H9 (cell line): ENCODE results near the gene OR52M1. TPM values are rescaled to one million over a fixed set of nuclear protein-coding genes. Genes with fewer than 3 reads are reported as not detected.

ENCODE experiments used
- DNase-seq: peaks from one replicate; pipeline ENCODE4 v3.0.0-alpha.2; 2017
- H2AFZ ChIP-seq: one replicate; pipeline ENCODE4 v1.6.1; 2013; ENCODE audit warnings: mild to moderate bottlenecking, low read length, control low read depth, moderate library complexity
- H2AK5ac ChIP-seq: 2 replicates; pipeline ENCODE4 v1.6.1; 2013; ENCODE audit warnings: low read length, control low read depth, mixed read lengths; ENCODE audit not compliant: insufficient read length
- H2BK120ac ChIP-seq: one replicate; pipeline ENCODE4 v1.6.1; 2013; ENCODE audit warnings: low read depth, mild to moderate bottlenecking, low read length, control low read depth, inconsistent platforms; ENCODE audit not compliant: poor library complexity, severe bottlenecking
- H2BK12ac ChIP-seq: 2 replicates; pipeline ENCODE4 v1.6.1; 2013; ENCODE audit warnings: low read length, control low read depth, mixed read lengths, low read depth; ENCODE audit not compliant: insufficient read length
- H2BK15ac ChIP-seq: 2 replicates; pipeline ENCODE4 v1.6.1; 2013; ENCODE audit warnings: low read depth, low read length, control low read depth
- H2BK20ac ChIP-seq: one replicate; pipeline ENCODE4 v1.6.1; 2013; ENCODE audit warnings: low read depth, mild to moderate bottlenecking, low read length, control low read depth, inconsistent platforms; ENCODE audit not compliant: poor library complexity, severe bottlenecking
- H2BK5ac ChIP-seq: 2 replicates; pipeline ENCODE4 v1.6.1; 2013; ENCODE audit warnings: low read length, control low read depth, mixed read lengths; ENCODE audit not compliant: insufficient read length
- H3K14ac ChIP-seq: 2 replicates; pipeline ENCODE4 v1.6.1; 2013; ENCODE audit warnings: low read length, control low read depth; ENCODE audit not compliant: insufficient read depth
- H3K18ac ChIP-seq: 2 replicates; pipeline ENCODE4 v1.6.1; 2013; ENCODE audit warnings: low read depth, mild to moderate bottlenecking, mixed read lengths, low read length, control low read depth; ENCODE audit not compliant: insufficient read length
- H3K23ac ChIP-seq: 2 replicates; pipeline ENCODE4 v1.6.1; 2013; ENCODE audit warnings: low read length, control low read depth, mixed read lengths, low read depth; ENCODE audit not compliant: insufficient read length
- H3K23me2 ChIP-seq: 2 replicates; pipeline ENCODE4 v1.6.1; 2013; ENCODE audit warnings: low read depth, mild to moderate bottlenecking, mixed read lengths, low read length, control low read depth; ENCODE audit not compliant: insufficient read length, poor library complexity, severe bottlenecking
- H3K27ac ChIP-seq: 2 replicates; pipeline ENCODE4 v1.5.1; 2013; ENCODE audit warnings: low read length, control low read depth, mixed read lengths, low read depth; ENCODE audit not compliant: insufficient read length
- H3K27me3 ChIP-seq: 2 replicates; pipeline ENCODE4 v1.6.1; 2013; ENCODE audit warnings: low read length, control low read depth, inconsistent platforms; ENCODE audit not compliant: insufficient read depth
- H3K4ac ChIP-seq: 2 replicates; pipeline ENCODE4 v1.6.1; 2013; ENCODE audit warnings: low read depth, mild to moderate bottlenecking, control low read depth, inconsistent platforms, low read length, moderate library complexity
- H3K4me1 ChIP-seq: 2 replicates; pipeline ENCODE4 v1.6.1; 2013; ENCODE audit warnings: low read length, control low read depth, inconsistent platforms; ENCODE audit not compliant: insufficient read depth
- H3K4me2 ChIP-seq: 2 replicates; pipeline ENCODE4 v1.6.1; 2013; ENCODE audit warnings: low read length, control low read depth, mixed read lengths; ENCODE audit not compliant: insufficient read length, insufficient read depth
- H3K56ac ChIP-seq: 2 replicates; pipeline ENCODE4 v1.6.1; 2013; ENCODE audit warnings: low read depth, mild to moderate bottlenecking, mixed read lengths, low read length, control low read depth; ENCODE audit not compliant: insufficient read length
- H3K79me1 ChIP-seq: 2 replicates; pipeline ENCODE4 v1.6.1; 2013; ENCODE audit warnings: low read depth, mild to moderate bottlenecking, moderate library complexity, low read length, control low read depth, inconsistent platforms; ENCODE audit not compliant: insufficient read depth, poor library complexity, severe bottlenecking
- H3K79me2 ChIP-seq: 2 replicates; pipeline ENCODE4 v1.6.1; 2013; ENCODE audit warnings: low read length, control low read depth, inconsistent platforms; ENCODE audit not compliant: insufficient read depth
- H3K9ac ChIP-seq: 2 replicates; pipeline ENCODE4 v1.6.1; 2013; ENCODE audit warnings: low read length, control low read depth, mixed read lengths; ENCODE audit not compliant: insufficient read length; ENCODE audit errors: extremely low read depth
- H3K9me3 ChIP-seq: one replicate; pipeline ENCODE4 v1.6.1; 2013; ENCODE audit warnings: low read depth, low read length, inconsistent platforms; ENCODE audit not compliant: control insufficient read depth
- H3T11ph ChIP-seq: one replicate; pipeline ENCODE4 v1.6.1; 2013; ENCODE audit warnings: mild to moderate bottlenecking, low read length, control low read depth, inconsistent platforms
- H4K20me1 ChIP-seq: one replicate; pipeline ENCODE4 v1.6.1; 2013; ENCODE audit not compliant: control insufficient read depth, insufficient read length, insufficient read depth
- H4K5ac ChIP-seq: 2 replicates; pipeline ENCODE4 v1.6.1; 2013; ENCODE audit warnings: low read depth, mild to moderate bottlenecking, mixed read lengths, low read length, control low read depth; ENCODE audit not compliant: insufficient read length
- H4K8ac ChIP-seq: replicated peaks from 2 replicates; pipeline ENCODE4 v1.6.1; 2013; ENCODE audit warnings: low read length, control low read depth, mixed read lengths, low read depth; ENCODE audit not compliant: insufficient read length
- H4K91ac ChIP-seq: 2 replicates; pipeline ENCODE4 v1.6.1; 2013; ENCODE audit warnings: low read depth, mild to moderate bottlenecking, moderate library complexity, mixed read lengths, low read length, control low read depth; ENCODE audit not compliant: insufficient read length
- H3K27ac Mint-ChIP-seq, 3 experiments: 2 replicates in 2 of 3; 3 replicates in 1 of 3; pipeline ENCODE4 v1.8.0; 2020 to 2021; ENCODE audit warnings: mixed read lengths in 3 of 3, mild to moderate bottlenecking in 1 of 3, moderate library complexity in 1 of 3
- H3K27me3 Mint-ChIP-seq: 2 replicates; pipeline ENCODE4 v1.8.0; 2021; ENCODE audit warnings: low read depth, mild to moderate bottlenecking, moderate library complexity, mixed read lengths
- H3K36me3 Mint-ChIP-seq, 3 experiments: 2 replicates in 2 of 3; 3 replicates in 1 of 3; pipeline ENCODE4 v1.8.0; 2020 to 2021; ENCODE audit warnings: low read depth in 3 of 3, mixed read lengths in 3 of 3; ENCODE audit not compliant: insufficient read depth in 1 of 3
- H3K4me1 Mint-ChIP-seq, 2 experiments: 2 replicates each; pipeline ENCODE4 v1.8.0; 2020; ENCODE audit warnings: mixed read lengths in 2 of 2
- H3K4me3 Mint-ChIP-seq, 2 experiments: 2 replicates in 1 of 2; 3 replicates in 1 of 2; pipeline ENCODE4 v1.8.0; 2020 to 2021; ENCODE audit warnings: mild to moderate bottlenecking in 2 of 2, mixed read lengths in 2 of 2, moderate library complexity in 1 of 2
- H3K9me3 Mint-ChIP-seq, 2 experiments: 2 replicates in 1 of 2; 3 replicates in 1 of 2; pipeline ENCODE4 v1.8.0; 2020; ENCODE audit warnings: mild to moderate bottlenecking in 2 of 2, mixed read lengths in 2 of 2, moderate library complexity in 1 of 2
- CTCF ChIP-seq: fragments of 200-600 bp; sonication (generic); conservative IDR thresholded peaks from 3 replicates; pipeline ENCODE4 v1.8.0; 2021; ENCODE audit warnings: antibody characterized with exemption, mild to moderate bottlenecking
- WGBS: extraction: QIAGEN DNeasy Blood & Tissue Kit; methylation state at CpG from one replicate; pipeline ENCODE4 v1.1.7; 2013; ENCODE audit warnings: missing lambda C conversion rate, low lambda C conversion rate, mixed read lengths; ENCODE audit not compliant: insufficient read length; ENCODE audit errors: extremely low coverage; 5-methylcytosine and 5-hydroxymethylcytosine counted together
- total RNA-seq: library from RNA; stranded (reverse); gene quantifications from 2 replicates; pipeline ENCODE4 v1.2.1, GENCODE V29; 2021

The OR52M1 gene
- total RNA-seq, 1 experiment from 2014 or later, result not detected

- TF ChIP-seq CTCF, result no peak
- peaks cover 8% of the 10 kb centered on the region for H3K27me3 Mint-ChIP-seq
- no peak within 1 kb of the TSS for H4K5ac ChIP-seq
Measured at GRCh38 chr11:4593739-4594138, 48.7 kb downstream of the OR52M1 start, which contains the start of gene OR52I1. OR52I1 (plus strand) TSS chr11:4594039; CDS start chr11:4594039, 0 bp downstream.

More at GRCh38 chr11:4593739-4594138, 48.7 kb downstream of the OR52M1 start, which contains the start of gene OR52I1:
- Histone ChIP-seq H2BK120ac (no peak within 1 kb of the TSS), H3K27ac (no peak within 1 kb of the TSS), H3K27me3 (no peaks in the 10 kb centered on the region), H3K18ac (no peak within 1 kb of the TSS), H3K79me1 (no peaks in the 10 kb centered on the region), H3K14ac (no peak within 1 kb of the TSS), H3K9ac (no peak within 1 kb of the TSS), H3K79me2 (no peaks in the 10 kb centered on the region), H4K20me1 (no peaks in the 10 kb centered on the region), H2AK5ac (no peak within 1 kb of the TSS), H3K4me1 (no peaks in the 10 kb centered on the region), H2BK5ac (no peak within 1 kb of the TSS), H3K4ac (no peak within 1 kb of the TSS), H2BK12ac (no peak within 1 kb of the TSS), H2BK15ac (no peak within 1 kb of the TSS), H3K23me2 (no peaks in the 10 kb centered on the region), H2AFZ (no peak within 1 kb of the TSS), H3K9me3 (no peaks in the 10 kb centered on the region), H3K56ac (no peak within 1 kb of the TSS), H3K23ac (no peak within 1 kb of the TSS), H3K4me2 (no peak within 1 kb of the TSS), H2BK20ac (no peak within 1 kb of the TSS), H4K91ac (no peak within 1 kb of the TSS), H3T11ph (no peak within 1 kb of the TSS), H4K8ac (no peak within 1 kb of the TSS)
- H3K4me3 Mint-ChIP-seq, result no peak within 1 kb of the TSS
- H3K4me1 Mint-ChIP-seq, result no peaks in the 10 kb centered on the region
- peaks cover 0 to 5% (median 0%) of the 10 kb centered on the region in 3 experiments; a peak in 1 of 7 replicates for H3K36me3 Mint-ChIP-seq
- WGBS, result no CpG with 5 or more reads among the region's 1 CpG
- no peak for DNase-seq
- H3K27ac Mint-ChIP-seq, result no peak within 1 kb of the TSS
- H3K9me3 Mint-ChIP-seq, result no peaks in the 10 kb centered on the region

Other genes starting within 250 kb of the OR52M1 start
- not detected in 2 replicates for gene OR52B4, start 176.8 kb upstream of the OR52M1 start, total RNA-seq
- 15.1 and 15.6 TPM in 2 replicates for gene TRIM21, start 151.5 kb upstream of the OR52M1 start, total RNA-seq
- not detected in 2 replicates for gene OR52K2, start 95.9 kb upstream of the OR52M1 start, total RNA-seq
- gene OR52K1, start 62.5 kb upstream of the OR52M1 start, total RNA-seq, result not detected in 2 replicates
- gene OR52I2, start 36.6 kb downstream of the OR52M1 start, total RNA-seq, result not detected in 2 replicates
- gene OR52I1, start 48.8 kb downstream of the OR52M1 start, total RNA-seq, result not detected in 2 replicates
- gene TRIM68, start 63.0 kb downstream of the OR52M1 start, total RNA-seq, result 7.5 and 9.9 TPM in 2 replicates
- gene OR51D1, start 92.3 kb downstream of the OR52M1 start, total RNA-seq, result not detected in 2 replicates
- not detected in 2 replicates for gene OR51E1, start 98.8 kb downstream of the OR52M1 start, total RNA-seq
- gene OR51E2, start 152.7 kb downstream of the OR52M1 start, total RNA-seq, result not detected in 2 replicates
- gene MMP26, start 159.6 kb downstream of the OR52M1 start, total RNA-seq, result not detected in 2 replicates
- not detected in 2 replicates for gene OR51F1, start 224.7 kb downstream of the OR52M1 start, total RNA-seq